ENCODE measurements around the gene GPR180.

GRCh38 chr13:94561126-94561525 is 40.5 kb upstream of the GPR180 start:
- TF ChIP-seq EP300 (IDR thresholded peaks at IDR 0.05; ENCODE audit: borderline replicate concordance) (no peak), MAX (IDR thresholded peaks at IDR 0.05) (no peak), TAF1 (IDR thresholded peaks at IDR 0.05; ENCODE audit: low read depth) (no peak), FOXM1 (IDR thresholded peaks at IDR 0.05; ENCODE audit: borderline replicate concordance, low read depth) (no peak), USF1 (IDR thresholded peaks at IDR 0.05) (no peak), EGR1 (IDR thresholded peaks at IDR 0.05) (no peak), REST (IDR thresholded peaks at IDR 0.05; ENCODE audit: low read depth) (no peak), CEBPB (IDR thresholded peaks at IDR 0.05) (no peak), RAD21 (IDR thresholded peaks at IDR 0.05; ENCODE audit: low read depth) (no peak), TCF12 (IDR thresholded peaks at IDR 0.05; ENCODE audit: low read depth) (no peak), YY1 (IDR thresholded peaks at IDR 0.05; ENCODE audit: low read depth) (no peak), NFIC (IDR thresholded peaks at IDR 0.05) (no peak), CREB1 (IDR thresholded peaks at IDR 0.05; ENCODE audit: low read depth) (no peak), TEAD4 (IDR thresholded peaks at IDR 0.05) (no peak)

Measured in Ishikawa (cell line).